HS-27A (cell line): Measurements from ENCODE around the gene MRPS33.
"Not testable (repeated sequence)": the region's sequence is repeated elsewhere in the genome, so short reads cannot be mapped to it uniquely, and the experiment has no call there.

Experiments
- DNase-seq: peaks from one replicate; pipeline ENCODE4 v3.0.0-alpha.2; 2012; ENCODE audit warnings: low read depth, missing footprints

Gene MRPS33

GRCh38 chr7:141014524-141015395, at the start of gene MRPS33:
Gene MRPS33 (minus strand): TSS chr7:141014952. CDS start chr7:141010633, 4,319 bp downstream.
- DNase-seq, result peak; percentile 76

DNA sequence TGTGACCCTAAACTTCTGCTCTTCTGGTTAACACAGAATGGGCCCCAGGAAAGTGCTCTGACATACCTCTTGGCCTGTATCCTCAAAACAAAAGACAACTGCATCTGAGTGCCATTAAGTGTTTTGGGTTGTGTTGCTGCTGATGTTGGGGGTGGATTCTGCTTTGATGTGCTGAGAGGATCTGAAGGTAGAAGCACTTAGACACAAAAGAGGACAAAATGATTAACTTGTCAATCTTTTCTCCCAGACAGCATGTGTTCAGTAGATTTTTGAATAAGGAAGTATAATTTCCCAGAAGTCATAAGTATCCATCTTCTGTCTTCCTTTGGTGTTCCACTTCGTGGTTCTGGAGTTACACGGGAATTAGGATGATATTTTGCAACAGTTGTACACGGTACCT, 43.0 kb upstream of the MRPS33 start:
- no peak for DNase-seq

DNA sequence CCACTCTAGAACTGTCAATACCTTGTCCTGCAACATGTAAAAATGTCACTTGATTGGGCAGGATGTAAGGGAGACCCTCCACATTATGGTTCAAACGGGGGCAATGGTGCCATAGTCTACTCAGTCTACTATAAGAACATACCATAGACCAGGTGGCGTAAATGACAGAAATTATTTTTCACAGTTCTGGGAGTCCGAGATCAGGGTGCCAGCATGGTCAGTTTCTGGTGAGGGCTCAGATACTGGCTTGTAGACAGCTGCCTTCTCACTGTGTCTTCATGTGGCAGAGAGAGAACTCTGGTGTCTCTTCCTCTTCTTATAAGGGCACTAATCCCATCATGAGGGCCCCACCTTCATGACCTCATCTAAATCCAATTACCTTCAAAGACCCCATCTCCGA, 40.4 kb upstream of the MRPS33 start:
- no peak for DNase-seq

DNA sequence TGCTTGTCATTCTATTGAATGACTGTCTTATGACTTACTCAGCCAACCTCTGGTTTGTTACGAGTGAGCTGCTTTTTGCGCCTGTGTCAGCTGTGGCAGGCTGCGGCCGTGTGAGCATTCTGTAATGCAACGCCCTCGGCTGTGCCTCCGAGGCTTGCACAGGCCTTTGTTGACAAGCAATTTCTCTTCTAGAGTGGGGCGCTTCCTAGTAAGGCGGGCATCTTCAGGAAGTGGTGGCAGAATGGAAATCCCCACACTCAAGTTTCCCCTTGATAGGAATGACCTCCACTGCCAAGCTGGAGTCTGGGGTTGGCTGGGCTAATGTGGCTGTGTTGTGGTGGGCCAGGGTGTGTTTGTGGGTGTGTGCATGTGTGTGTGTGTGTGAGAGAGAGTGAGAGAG, 38.9 kb upstream of the MRPS33 start:
- no peak for DNase-seq

- peak; percentile 78 for DNase-seq
These were observed 31.3 kb upstream of the MRPS33 start for GRCh38 chr7:141045842-141046620.

DNA sequence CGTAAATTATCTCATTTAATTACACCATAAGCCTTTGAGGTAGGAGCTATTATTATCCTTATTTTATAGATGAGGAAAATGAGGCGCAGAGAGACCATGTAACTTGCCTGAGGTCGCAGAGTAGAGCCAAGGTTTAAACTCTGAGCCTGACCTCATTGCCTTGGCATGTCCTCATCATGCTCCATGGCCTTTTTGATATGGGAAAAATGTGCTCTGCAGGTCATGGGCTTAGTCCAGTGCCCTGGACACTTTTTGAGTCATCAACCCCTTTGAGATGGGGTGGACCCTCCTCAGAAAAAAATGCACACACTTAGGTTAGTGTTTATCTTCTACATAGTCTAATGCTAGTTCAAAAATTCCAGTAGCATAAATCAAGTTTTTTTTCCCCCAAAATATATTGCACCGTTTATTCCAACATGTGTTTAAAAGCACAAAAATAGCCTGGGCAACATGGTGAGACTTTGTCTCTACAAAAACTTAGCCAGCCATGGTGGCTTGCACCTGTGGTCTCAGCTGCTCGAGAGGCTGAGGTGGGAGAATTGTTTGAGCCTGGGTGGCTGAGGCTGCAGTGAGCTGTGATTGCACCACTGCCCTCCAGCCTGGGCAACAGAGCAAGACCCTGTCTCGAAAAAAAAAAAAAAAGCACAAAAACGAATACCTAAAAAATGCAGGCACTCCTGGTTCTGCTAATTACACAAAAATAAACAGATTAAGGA, 30.5 kb upstream of the MRPS33 start:
- peak; percentile 84 for DNase-seq

DNA sequence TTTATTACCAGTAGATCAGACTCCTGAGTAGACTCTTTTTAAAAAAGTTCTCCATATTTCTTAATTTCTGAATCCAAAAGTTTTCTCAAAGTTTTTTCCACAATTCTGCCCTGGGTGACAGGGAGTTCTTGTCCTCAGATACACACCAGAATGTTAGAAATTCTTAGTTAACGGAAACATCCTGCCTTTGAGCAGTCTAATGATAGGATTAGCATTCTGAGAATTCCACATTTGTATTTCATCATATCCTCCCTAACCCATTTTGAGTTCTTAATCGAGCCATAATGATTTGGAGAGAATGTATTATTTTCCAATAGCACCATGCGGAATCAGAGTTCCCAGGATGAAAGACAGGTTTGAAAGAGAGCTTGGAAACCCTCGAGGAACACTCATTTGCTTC, 28.9 kb upstream of the MRPS33 start:
- no peak for DNase-seq

GRCh38 chr7:141042222-141043193, 27.8 kb upstream of the MRPS33 start:
- DNase-seq, result no peak

DNA sequence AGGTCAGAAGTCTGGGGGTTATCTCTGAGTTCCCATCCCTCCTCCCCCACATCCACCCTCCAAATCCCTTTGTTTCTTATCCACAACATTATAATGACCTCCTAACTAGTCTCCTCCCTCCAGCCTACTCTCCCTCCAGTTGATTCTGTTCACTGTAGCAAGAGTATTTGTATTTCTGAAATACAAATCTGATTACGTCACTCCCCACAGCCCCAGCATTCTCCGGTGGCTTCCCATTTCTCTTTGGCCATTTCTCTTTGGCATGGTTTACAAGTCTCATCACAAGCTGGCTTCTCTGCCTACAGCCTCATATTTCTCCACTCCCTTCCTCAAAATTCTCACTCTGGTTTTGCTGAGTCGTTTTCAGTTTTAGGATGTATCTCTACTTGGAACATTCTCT, 24.6 kb upstream of the MRPS33 start:
- DNase-seq, result no peak

DNA sequence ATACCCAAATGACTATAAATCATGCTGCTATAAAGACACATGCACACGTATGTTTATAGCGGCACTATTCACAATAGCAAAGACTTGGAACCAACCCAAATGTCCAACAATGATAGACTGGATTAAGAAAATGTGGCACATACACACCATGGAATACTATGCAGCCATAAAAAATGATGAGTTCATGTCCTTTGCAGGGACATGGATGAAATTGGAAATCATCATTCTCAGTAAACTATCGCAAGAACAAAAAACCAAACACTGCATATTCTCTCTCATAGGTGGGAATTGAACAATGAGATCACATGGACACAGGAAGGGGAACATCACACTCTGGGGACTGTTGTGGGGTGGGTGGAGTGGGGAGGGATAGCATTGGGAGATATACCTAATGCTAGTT, 23.3 kb upstream of the MRPS33 start:
- DNase-seq, result not testable (repeated sequence)

DNA sequence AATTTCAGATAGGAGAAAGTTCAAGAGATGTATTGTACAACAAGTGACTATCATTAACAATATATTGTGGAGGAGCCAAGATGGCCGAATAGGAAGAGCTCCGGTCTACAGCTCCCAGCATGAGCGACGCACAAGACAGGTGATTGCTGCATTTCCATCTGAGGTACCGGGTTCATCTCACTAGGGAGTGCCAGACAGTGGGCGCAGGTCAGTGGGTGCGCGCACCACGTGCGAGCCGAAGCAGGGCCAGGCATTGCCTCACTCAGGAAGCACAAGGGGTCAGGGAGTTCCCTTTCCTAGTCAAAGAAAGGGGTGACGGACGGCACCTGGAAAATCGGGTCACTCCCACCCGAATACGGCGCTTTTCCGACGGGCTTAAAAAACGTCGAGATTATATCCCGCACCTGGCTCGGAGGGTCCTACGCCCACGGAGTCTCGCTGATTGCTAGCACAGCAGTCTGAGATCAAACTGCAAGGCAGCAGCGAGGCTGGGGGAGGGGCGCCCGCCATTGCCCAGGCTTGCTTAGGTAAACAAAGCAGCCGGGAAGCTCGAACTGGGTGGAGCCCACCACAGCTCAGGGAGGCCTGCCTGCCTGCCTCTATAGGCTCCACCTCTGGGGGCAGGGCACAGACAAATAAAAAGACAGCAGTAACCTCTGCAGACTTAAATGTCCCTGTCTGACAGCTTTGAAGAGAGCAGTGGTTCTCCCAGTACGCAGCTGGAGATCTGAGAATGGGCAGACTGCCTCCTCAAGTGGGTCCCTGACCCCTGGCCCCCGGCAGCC, 18.0 kb upstream of the MRPS33 start:
- DNase-seq, result not testable (repeated sequence)

- DNase-seq, result no peak
These were observed 14.0 kb upstream of the MRPS33 start for GRCh38 chr7:141028767-141029166.

GRCh38 chr7:141027043-141027442, 12.3 kb upstream of the MRPS33 start:
- DNase-seq, result no peak

- no peak for DNase-seq
These were observed 9.9 kb upstream of the MRPS33 start for GRCh38 chr7:141024668-141025067.

GRCh38 chr7:141023295-141023694, 8.5 kb upstream of the MRPS33 start:
- DNase-seq, result no peak

GRCh38 chr7:141017555-141017954, 2.8 kb upstream of the MRPS33 start:
- no peak for DNase-seq

- DNase-seq, result no peak
These were observed 1.6 kb upstream of the MRPS33 start for GRCh38 chr7:141016349-141016748.

GRCh38 chr7:141014125-141014523, 628 bp downstream of the MRPS33 start:
- DNase-seq, result no peak

DNA sequence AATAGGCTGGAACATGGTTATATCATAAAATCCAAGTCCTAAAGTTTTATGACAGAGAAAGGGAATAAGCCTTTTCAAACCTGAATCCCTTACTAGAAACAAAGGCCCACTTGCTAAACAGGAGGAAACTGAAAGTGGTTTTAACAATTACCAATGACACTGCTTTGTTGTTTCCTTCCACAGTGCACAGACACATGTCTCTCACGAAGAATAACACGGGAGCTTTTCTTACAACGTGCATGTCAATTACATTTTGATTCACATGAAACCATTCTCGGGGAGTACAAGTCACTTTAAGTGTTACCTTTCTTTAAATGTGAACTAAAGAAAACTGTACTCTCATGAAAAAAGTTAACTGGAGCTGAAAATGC, 1.4 kb downstream of the MRPS33 start:
- DNase-seq, result no peak

- no peak for DNase-seq
These were observed 1.9 kb downstream of the MRPS33 start for GRCh38 chr7:141012696-141013344.
